ENCODE data around the gene NUP210.
A peak's percentile ranks its signal among the peaks of the same experiment; 100 is the strongest.
"Not testable (repeated sequence)": the region's sequence is repeated elsewhere in the genome, so short reads cannot be mapped to it uniquely, and the experiment has no call there.

The NUP210 gene

DNA sequence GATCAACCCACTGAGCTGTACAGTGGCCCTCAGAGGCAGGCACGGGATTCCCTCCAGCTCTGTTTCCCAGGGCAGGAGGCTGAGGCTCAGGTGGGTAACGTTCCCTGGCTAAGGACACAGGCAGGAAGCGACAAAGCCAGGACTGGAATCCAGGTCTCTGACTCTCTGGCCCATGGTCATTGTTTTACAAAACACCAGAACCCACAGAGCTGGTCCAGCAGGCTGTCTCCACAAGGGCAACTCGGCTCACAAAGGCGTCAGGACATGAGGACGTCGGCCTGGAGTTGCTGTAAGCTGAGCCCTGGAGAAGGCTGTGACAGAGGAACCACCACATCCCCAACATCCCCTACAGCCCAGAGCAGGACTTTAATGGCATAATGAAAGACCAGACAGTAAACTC, 30.7 kb downstream of the NUP210 start:
- TF ChIP-seq, protein P1, sequence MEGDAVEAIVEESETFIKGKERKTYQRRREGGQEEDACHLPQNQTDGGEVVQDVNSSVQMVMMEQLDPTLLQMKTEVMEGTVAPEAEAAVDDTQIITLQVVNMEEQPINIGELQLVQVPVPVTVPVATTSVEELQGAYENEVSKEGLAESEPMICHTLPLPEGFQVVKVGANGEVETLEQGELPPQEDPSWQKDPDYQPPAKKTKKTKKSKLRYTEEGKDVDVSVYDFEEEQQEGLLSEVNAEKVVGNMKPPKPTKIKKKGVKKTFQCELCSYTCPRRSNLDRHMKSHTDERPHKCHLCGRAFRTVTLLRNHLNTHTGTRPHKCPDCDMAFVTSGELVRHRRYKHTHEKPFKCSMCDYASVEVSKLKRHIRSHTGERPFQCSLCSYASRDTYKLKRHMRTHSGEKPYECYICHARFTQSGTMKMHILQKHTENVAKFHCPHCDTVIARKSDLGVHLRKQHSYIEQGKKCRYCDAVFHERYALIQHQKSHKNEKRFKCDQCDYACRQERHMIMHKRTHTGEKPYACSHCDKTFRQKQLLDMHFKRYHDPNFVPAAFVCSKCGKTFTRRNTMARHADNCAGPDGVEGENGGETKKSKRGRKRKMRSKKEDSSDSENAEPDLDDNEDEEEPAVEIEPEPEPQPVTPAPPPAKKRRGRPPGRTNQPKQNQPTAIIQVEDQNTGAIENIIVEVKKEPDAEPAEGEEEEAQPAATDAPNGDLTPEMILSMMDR (IDR thresholded peaks at IDR 0.05; ENCODE audit: low read depth, low read length, missing control alignments): no peak
- no peak overlapping the region for H3K4me3 ChIP-seq (ENCODE audit: low read depth, low read length)
- DNase-seq (ENCODE audit: low read depth): no peak
- in situ Hi-C loops (cut with HindIII; ENCODE audit: low sequenced_read_pairs): no loop called here

DNA sequence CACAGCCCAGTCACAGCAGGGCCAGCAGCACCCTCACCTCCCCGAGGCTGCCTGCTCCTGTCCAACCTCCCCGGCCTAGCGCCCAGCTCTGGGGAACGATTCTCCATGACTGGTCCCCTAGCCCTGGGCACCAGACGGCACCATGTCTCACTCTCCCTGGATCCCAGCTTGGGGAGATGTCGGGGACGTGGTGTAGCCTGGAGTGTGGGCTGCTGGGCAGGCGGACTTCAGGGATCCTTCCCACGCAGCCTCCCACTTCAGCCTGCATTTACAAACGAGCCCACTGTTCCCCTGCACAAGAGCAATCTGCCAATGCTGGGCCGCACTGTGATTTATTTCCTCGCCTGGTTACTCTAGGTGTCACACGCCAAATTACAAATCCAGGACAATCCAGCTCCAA, 31.3 kb downstream of the NUP210 start:
- in situ Hi-C loops (cut with HindIII; ENCODE audit: low sequenced_read_pairs): no loop called here
- no peak overlapping the region for H3K4me3 ChIP-seq (ENCODE audit: low read depth, low read length)
- DNase-seq (ENCODE audit: low read depth): no peak
- TF ChIP-seq, protein P1 (IDR thresholded peaks at IDR 0.05; ENCODE audit: low read depth, low read length, missing control alignments): no peak

DNA sequence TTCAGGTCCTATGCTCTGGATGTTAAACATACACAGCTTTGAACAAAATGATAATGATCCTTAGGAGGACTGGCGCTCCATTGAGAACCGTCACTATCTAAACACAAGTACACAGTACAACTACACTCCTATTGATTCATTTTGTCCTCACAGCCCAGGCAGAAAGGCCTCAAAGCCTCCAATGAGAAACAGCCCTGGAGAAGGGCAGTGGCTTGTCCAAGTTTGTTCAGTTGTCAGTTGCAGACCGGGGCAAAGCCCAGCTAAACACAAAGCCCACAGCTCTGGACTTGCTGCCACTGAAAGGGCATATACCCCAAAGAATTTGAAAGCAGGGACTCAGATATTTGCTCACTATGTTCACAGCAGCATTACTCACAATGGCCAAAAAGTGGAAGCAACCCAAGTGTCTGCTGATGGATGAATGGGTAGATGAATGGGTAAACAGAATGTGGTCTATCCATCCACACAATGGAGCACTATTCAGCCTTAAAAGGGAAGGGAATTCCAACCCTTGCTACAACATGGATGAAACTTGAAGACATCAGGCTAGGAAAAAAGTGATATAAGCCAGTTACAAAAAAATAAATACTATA, 34.7 kb downstream of the NUP210 start:
- no peak overlapping the region for H3K4me3 ChIP-seq (ENCODE audit: low read depth, low read length)
- in situ Hi-C loops (cut with HindIII; ENCODE audit: low sequenced_read_pairs): no loop called here
- TF ChIP-seq, protein P1 (IDR thresholded peaks at IDR 0.05; ENCODE audit: low read depth, low read length, missing control alignments): no peak
- DNase-seq (ENCODE audit: low read depth): no peak

DNA sequence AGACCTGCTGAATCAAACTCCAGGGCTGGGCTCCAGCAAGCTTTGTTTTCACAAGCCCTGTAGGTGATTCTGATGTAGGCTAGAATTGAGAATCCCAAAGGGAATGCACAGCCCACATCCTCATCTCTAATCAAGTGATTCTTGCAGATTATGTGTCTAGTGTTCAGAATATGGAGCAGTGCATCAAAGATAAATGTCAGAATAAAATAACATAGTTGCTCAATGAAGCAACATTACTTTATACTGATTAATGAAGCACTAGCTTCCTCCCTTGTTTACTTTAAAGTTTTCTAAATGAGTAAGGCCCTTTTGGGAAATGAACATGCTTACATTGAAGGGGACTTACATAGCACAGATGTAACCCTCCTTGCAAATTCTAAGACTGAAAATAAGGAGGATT, 39.2 kb downstream of the NUP210 start:
- TF ChIP-seq, protein P1 (IDR thresholded peaks at IDR 0.05; ENCODE audit: low read depth, low read length, missing control alignments): no peak
- no peak for DNase-seq (ENCODE audit: low read depth)
- in situ Hi-C loops (cut with HindIII; ENCODE audit: low sequenced_read_pairs): no loop called here
- no peak overlapping the region for H3K4me3 ChIP-seq (ENCODE audit: low read depth, low read length)

DNA sequence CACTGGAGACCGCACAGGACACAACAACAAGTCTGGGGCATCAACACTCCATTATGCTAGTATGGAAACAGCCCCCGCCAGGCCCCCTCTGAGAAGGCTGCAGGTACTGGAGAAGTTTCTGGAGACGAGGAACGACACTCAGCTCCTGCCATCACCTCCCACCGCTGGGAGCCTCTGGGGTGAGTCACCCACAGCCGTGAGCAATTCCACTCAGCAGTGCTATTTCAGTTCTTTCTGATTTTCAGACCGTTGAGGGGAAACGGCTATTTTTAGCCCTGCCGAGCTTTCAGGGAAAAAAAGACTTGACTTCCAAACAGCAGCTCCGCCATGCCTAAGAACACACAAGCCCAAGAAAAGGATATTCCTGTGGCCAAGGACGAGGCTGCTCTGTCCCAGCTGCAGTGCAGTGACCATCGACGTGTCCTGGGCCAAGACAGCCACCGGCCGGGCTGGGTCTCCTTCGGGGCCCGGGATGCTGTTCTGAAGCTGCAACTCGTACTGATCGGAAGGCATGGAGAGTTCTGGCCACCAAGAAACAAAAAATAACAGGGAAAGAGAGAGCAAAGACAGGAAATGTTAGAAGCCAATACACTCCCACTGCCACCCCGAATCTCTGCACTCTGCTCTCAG, 40.8 kb downstream of the NUP210 start:
- in situ Hi-C loops (cut with HindIII; ENCODE audit: low sequenced_read_pairs): no loop called here
- peak; percentile 41 for DNase-seq (ENCODE audit: low read depth)
- H3K4me3 ChIP-seq (ENCODE audit: low read depth, low read length): no peak overlapping the region
- TF ChIP-seq, protein P1 (IDR thresholded peaks at IDR 0.05; ENCODE audit: low read depth, low read length, missing control alignments): no peak

DNA sequence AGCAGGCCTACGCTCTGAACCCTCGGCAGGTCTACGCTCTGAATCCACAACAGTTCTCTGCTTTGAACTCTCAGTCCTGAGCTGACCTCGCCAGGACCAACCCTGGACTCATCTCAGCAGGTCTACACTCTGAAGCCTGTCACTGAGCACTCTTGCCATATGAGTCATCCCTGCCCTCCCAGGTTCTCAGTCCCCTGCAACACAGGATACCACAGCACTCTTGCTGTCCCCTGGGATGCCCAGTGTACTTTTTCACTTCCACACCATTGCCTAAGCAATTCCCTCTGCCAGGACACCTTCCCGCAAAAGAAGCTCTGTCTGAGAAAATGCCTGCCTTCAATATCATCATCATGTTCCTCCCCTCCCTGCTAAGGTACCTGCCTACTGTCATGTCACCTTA, 42.0 kb downstream of the NUP210 start:
- TF ChIP-seq, protein P1 (IDR thresholded peaks at IDR 0.05; ENCODE audit: low read depth, low read length, missing control alignments): no peak
- in situ Hi-C loops (cut with HindIII; ENCODE audit: low sequenced_read_pairs): no loop called here
- H3K4me3 ChIP-seq (ENCODE audit: low read depth, low read length): no peak overlapping the region
- DNase-seq (ENCODE audit: low read depth): no peak

DNA sequence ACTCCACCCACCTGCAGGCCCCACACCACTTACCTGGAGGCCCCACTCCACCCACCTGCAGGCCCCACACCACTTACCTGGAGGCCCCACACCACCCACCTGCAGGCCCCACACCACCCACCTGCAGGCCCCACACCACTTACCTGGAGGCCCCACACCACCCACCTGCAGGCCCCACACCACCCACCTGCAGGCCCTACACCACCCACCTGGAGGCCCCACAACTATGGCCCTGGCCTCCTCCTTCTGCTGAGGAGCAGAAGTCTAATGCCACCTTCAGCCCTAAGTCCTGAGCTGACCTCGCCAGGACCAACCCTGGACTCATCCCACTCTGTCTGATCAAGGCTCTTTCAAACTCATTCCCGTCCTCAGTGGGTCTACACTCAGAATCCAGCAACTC, 42.4 kb downstream of the NUP210 start:
- H3K4me3 ChIP-seq (ENCODE audit: low read depth, low read length); in situ Hi-C loops (cut with HindIII; ENCODE audit: low sequenced_read_pairs); DNase-seq (ENCODE audit: low read depth): not testable (repeated sequence)
